ENCODE measurements around the gene FAM163B.

The FAM163B gene

GRCh38 chr9:133580419-133580738 lies 28.8 kb downstream of the FAM163B start:
- no peak for DNase-seq

- DNase-seq: no peak
Observed at GRCh38 chr9:133579601-133580418, 29.4 kb downstream of the FAM163B start.

DNA sequence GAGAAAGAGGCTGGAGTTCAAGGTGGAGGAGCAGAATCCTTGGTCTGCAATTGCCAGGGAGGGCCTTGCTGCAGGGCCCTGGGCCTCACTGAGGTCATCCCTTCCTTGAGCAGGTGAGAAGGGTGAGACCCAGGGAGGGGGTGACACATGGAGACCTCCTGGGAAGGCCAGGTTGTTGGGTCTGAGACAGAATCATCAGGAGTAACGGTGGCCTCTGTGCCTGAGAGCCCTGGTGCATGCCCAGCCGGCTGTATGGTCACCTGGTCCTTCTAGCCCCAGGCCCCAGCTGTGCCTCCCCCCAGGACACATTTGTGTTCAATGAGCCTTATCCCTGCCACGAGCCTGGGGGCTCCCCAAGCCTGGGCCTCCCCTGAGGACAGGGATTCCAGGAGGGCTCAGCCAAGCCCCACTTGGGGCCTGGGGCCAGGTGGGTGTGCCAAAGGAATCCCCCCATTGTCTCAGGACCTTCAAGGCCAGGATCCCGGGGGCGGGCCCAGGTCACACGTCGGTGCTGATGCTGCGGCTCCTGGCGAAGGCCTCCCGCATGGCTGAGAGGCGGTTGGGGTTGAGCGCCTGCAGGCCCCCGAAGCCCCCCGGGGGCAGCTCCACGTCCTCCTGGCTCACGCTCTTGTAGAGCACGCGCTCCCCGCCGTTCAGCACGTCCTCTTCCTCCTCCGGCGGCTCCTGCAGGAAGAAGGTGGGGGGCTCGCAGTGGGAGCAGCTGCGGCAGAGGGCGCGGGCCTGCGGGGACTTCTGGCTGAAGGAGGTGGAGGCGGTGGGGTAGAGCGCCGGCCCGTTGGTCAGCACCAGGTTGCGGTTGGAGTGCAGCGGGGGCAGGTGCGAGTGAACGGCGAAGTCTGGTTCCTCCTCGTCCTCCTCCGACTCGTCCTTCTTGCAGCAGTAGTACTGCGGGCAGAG lies 30.4 kb downstream of the FAM163B start:
- no peak for DNase-seq

DNA sequence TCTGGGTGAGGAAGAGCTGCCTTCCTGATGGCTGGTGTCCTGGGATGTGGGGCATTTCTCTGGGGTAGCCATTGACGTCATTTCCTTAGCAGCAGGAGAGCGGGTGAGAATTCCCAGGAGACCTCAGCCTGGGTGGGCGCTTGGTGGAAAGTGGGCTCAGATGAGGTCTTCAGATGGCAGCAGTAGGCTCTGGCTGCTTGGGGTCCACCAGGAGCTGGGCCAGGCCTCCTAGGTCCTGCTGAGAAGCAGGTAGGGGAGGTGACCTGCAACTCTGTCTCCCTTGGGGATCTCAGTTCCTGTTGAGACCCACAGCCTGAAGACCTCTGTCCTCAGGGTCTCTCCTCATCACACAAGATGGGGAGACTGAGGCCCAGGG lies 31.5 kb downstream of the FAM163B start:
- DNase-seq: no peak

DNA sequence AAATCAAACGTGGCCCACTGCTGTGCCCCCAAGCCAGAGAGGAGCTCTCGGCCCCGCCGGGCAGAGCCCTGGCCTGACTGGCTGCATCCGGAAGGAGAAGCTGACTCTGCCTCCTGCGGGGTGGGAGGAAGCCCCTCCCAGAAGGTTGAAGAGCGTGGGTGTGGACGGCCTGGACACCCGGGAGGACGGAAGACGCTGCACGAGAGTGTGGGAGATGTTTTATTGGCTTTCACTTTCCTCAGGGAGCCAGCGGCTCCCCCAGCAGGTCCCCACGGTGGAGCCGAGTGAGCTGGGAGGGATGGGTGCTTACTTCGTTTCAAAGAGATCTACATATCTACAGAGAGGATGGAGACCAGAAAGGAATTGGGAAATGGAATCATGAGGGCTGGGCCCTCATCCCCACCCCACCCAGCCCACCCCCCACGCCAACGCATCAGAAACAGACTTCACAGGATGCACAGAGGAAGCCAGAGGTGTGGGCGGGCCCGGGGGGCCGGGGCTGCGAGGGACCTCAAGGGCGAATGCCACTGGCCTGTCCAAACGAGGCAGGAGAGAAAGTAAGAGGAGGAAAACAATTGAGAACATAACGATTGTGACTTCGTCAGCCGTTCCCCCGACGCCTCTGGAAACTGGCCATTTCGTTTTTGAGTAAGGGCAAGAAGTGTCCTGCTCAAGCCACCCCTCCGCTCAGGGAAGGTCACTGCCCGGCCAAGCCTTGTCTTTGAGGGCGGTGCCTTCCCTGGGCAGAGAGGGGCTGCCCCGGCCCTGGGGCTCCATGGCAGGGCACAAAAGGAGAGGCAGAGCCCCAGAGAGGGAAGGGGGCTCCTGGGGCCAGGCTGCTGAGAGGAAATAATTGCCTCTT lies 32.1 kb downstream of the FAM163B start:
- DNase-seq: no peak

GRCh38 chr9:133576031-133576874 lies 32.9 kb downstream of the FAM163B start:
- DNase-seq: no peak

GRCh38 chr9:133575186-133576030 lies 33.8 kb downstream of the FAM163B start:
- no peak for DNase-seq

DNA sequence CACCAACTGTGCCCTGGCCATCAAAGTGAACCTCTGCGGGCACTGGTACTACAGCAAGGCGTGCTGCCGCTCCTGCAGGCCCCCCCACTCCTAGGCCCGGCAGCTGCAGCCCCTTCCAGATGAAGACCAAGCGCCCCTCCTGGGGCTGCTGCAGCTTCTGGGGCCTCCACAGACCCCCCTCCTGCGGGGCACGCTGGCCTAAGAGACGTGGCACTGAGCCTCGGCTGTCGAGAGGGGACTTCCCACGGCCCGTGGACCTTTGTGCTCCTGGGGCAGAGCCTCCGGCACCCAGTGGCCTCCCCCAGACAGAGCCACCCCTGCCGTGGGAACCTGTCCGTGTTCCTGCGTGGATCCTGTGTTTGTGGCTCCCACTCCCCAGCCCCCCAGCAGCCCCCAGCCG lies 34.4 kb downstream of the FAM163B start:
- DNase-seq: no peak

DNA sequence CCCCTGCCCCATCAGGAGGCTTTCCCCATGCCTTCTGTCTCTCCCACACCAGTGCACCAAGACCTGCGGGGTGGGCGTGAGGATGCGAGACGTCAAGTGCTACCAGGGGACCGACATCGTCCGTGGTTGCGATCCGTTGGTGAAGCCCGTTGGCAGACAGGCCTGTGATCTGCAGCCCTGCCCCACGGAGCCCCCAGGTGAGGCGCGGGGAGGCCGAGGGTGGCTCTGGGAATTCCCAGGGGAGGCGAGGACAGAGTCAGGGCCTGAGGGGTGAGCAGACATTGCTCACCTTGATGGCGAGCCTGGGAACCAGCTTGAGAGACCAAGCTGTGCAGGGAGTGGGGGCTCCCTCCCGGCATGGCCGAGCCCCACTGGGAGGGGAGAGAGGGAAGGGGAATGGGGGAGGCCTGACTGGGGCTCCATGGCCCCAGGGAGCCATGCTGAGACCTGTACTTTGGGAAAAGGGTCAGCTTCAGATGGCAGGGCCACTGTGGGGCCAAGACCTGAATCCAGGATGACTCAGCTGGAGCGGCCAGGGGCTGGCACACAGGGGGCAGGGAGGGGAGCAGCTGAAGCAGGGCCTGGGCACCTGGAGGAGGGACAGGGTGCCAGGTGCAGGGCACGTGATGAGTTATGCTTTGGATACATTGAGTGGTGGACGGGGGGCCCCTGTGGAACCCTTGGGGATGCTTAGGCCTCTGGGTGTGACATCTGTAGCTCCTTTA lies 35.2 kb downstream of the FAM163B start:
- DNase-seq: no peak

GRCh38 chr9:133572821-133573361 lies 36.3 kb downstream of the FAM163B start:
- DNase-seq: no peak

DNA sequence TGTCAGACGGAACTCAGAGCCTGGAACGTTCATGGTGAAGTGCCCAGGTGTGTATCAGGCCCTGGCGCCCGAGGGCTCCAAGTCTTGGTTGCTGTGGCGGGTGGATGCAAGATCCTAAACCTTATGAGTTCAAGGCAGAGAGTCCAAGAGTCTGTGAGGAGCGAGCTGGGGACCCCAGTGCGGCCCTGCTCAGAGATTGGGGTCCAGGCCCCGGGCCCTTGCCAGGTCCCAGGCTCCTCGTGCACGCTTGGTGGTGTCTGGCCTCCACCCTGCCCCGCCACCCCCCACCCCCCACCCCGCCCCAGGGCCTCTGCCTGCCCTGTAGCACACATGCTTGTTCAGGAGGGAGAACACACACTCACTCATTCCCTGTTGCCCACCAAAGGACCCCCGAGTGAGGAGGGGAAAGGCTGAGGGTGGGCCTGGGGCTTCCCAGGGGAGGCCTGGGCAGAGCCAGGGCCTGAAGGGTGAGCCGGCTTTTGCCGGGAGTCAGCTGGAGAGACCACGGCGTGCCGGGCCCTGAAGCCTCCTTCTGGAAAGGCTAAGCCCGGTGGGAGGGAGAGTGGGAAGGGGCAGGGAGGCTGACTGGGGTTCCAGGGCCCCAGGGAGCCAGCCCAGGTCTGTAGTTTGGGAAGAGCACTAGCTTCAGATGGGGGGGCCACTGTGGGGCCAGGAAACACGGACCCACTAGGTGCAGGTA lies 37.1 kb downstream of the FAM163B start:
- no peak for DNase-seq

GRCh38 chr9:133571391-133571890 lies 37.7 kb downstream of the FAM163B start:
- no peak for DNase-seq

DNA sequence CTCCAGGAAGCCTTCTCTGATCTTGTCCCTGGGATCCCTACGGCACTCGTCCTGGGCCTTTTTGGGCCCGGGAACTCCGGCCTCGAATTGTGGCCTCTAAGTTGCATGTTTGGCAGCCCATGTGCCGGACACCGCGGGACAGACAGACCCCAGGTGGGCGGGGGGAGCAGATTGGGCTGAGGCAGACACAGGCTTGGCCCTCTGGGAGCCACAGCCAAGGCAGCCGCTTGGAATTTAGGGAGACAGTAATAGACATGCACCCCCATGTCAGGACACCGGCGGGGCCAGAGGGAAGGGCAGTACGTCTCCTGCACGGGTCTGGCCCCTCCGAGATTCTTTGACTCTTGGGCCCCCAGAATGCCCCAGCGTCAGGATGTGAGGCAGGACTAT lies 38.5 kb downstream of the FAM163B start:
- no peak for DNase-seq

GRCh38 chr9:133569891-133570690 lies 39.1 kb downstream of the FAM163B start:
- DNase-seq: no peak

DNA sequence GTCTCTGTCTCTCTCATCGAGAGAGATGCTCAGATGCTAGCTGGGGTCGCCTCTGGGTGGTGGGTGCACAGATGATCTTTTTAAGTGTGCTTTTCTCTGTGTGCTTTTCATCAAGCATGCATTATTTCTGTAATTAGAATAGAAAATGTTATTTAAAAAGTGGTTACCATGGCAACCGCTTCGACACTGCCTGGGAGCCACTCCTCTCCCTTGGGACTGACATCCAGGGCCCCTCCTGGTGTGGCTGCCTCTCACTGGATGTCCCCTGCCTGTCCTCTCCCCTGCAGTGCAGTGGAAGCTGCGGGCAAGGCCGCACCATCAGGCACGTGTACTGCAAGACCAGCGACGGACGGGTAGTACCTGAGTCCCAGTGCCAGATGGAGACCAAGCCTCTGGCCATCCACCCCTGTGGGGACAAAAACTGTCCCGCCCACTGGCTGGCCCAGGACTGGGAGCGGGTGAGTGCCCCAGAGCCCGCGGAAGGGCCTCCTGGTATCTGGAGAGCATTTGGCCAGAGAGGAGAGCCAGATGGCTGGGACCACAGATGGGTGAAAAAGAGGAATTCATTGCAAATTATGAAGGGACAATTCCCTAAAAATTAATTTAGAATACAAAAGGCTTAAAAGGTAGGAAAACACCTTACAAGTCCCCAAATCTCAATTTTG lies 39.9 kb downstream of the FAM163B start:
- no peak for DNase-seq

DNA sequence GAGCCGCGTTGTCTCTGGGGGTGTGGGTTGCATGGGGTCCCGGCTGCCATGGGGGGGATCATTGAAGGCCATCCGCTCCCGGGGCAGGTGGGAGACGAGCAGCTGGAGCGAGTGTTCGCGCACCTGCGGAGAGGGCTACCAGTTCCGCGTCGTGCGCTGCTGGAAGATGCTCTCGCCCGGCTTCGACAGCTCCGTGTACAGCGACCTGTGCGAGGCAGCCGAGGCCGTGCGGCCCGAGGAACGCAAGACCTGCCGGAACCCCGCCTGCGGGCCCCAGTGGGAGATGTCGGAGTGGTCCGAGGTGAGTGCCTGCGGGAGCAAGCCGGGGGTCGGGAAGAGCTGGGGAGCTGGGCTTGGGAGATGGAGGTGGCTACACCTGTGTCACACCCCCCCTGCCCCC lies 41.0 kb downstream of the FAM163B start:
- no peak for DNase-seq

DNA sequence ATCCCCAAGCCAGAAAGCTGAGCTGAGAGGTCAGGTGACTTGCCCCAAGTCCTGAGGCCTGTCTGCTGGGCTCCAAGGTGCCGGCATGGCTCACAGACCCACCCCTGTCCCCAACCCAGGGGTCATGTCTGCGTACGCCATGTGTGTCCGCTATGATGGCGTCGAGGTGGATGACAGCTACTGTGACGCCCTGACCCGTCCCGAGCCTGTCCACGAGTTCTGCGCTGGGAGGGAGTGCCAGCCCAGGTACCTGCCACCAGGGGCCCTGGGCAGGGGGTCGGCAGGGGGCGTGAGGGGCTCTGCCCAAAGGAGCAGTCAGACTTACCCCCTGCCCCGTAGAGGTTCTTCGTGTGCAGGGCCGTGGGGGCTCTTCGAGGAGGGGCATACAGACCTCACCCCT lies 42.4 kb downstream of the FAM163B start:
- no peak for DNase-seq

- DNase-seq: no peak
Observed at GRCh38 chr9:133566382-133566781, 42.8 kb downstream of the FAM163B start.
